Erythroblast (primary cell): ENCODE data around the gene CNIH2.

ENCODE experiments used
- GATA1 ChIP-seq: IDR thresholded peaks from 2 replicates; pipeline ENCODE4 v1.6.1; 2011; ENCODE audit warnings: low read depth, mild to moderate bottlenecking, control low read depth, low read length, moderate library complexity
- POLR2A ChIP-seq: IDR thresholded peaks from 2 replicates; pipeline ENCODE4 v1.6.1; 2011; ENCODE audit warnings: mild to moderate bottlenecking, low read length

- TF ChIP-seq POLR2A (no peak), GATA1 (no peak)
Measured at GRCh38 chr11:66281776-66282467, 3.9 kb downstream of the CNIH2 start.
